Endodermal cell (in vitro differentiated cells): ENCODE results near the gene OGFOD3. TPM values are rescaled to one million over a fixed set of nuclear protein-coding genes. Genes with fewer than 3 reads are reported as not detected.
"Not testable (repeated sequence)": the region's sequence is repeated elsewhere in the genome, so short reads cannot be mapped to it uniquely, and the experiment has no call there.

ENCODE experiments used
- DNase-seq: peaks from one replicate; pipeline ENCODE4 v3.0.0-alpha.2; 2017
- H3K27ac ChIP-seq: 2 replicates; pipeline ENCODE4 v1.5.1; 2013; ENCODE audit warnings: mild to moderate bottlenecking, low read depth, low read length, moderate library complexity
- H3K27me3 ChIP-seq: 2 replicates; pipeline ENCODE4 v1.6.1; 2013; ENCODE audit warnings: mild to moderate bottlenecking, low read length, moderate library complexity; ENCODE audit not compliant: insufficient read depth, control insufficient read depth, poor library complexity, severe bottlenecking
- H3K36me3 ChIP-seq: 2 replicates; pipeline ENCODE4 v1.7.0; 2013; ENCODE audit warnings: mild to moderate bottlenecking, low read length, moderate library complexity; ENCODE audit not compliant: control insufficient read depth, insufficient read depth
- H3K4me1 ChIP-seq: one replicate; pipeline ENCODE4 v1.7.0; 2013; ENCODE audit warnings: low read length; ENCODE audit not compliant: control insufficient read depth, insufficient read depth
- H3K4me3 ChIP-seq: 2 replicates; pipeline ENCODE4 v1.5.1; 2013; ENCODE audit warnings: mild to moderate bottlenecking, low read length, moderate library complexity
- H3K9ac ChIP-seq: 2 replicates; pipeline ENCODE4 v1.6.1; 2013; ENCODE audit warnings: mild to moderate bottlenecking, low read length, moderate library complexity; ENCODE audit not compliant: poor library complexity, severe bottlenecking; ENCODE audit errors: extremely low read depth
- H3K9me3 ChIP-seq: 2 replicates; pipeline ENCODE4 v1.6.1; 2013; ENCODE audit warnings: mild to moderate bottlenecking, low read length, moderate library complexity; ENCODE audit not compliant: control insufficient read depth
- H3K27ac Mint-ChIP-seq: 2 replicates; pipeline ENCODE4 v1.8.0; 2020; ENCODE audit warnings: mixed read lengths
- H3K27me3 Mint-ChIP-seq: 2 replicates; pipeline ENCODE4 v1.8.0; 2021; ENCODE audit warnings: mild to moderate bottlenecking, mixed read lengths; ENCODE audit not compliant: insufficient read depth
- H3K36me3 Mint-ChIP-seq: 2 replicates; pipeline ENCODE4 v1.8.0; 2020; ENCODE audit warnings: low read depth, mixed read lengths
- H3K4me1 Mint-ChIP-seq: 2 replicates; pipeline ENCODE4 v1.8.0; 2020; ENCODE audit warnings: mixed read lengths
- H3K4me3 Mint-ChIP-seq: 2 replicates; pipeline ENCODE4 v1.8.0; 2020; ENCODE audit warnings: mild to moderate bottlenecking, moderate library complexity, mixed read lengths
- H3K9me3 Mint-ChIP-seq: 2 replicates; pipeline ENCODE4 v1.8.0; 2020; ENCODE audit warnings: mild to moderate bottlenecking, mixed read lengths
- WGBS, 2 experiments: methylation state at CpG; one replicate each; pipeline versions ENCODE4 v1.1.5 to v1.1.7; 2013; ENCODE audit warnings: missing lambda C conversion rate in 2 of 2, mixed read lengths in 1 of 2; ENCODE audit not compliant: insufficient coverage in 1 of 2, insufficient read length in 1 of 2; 5-methylcytosine and 5-hydroxymethylcytosine counted together
- total RNA-seq, 2 donors: library from RNA; stranded (reverse); fragmentation: NEBNext Ultra II Directional in 1 of 2; extraction: Animal tissue kit (Norgen Biotek cat#: 25700) in 1 of 2; gene quantifications; 2 replicates in 1 of 2; 3 replicates in 1 of 2; pipeline ENCODE4 v1.2.1, GENCODE V29; 2021
- TF ChIP-seq, protein P1 (sequence below): fragments of 200-600 bp; sonication (generic); conservative IDR thresholded peaks from 2 replicates; pipeline ENCODE4 v1.5.0; 2021; ENCODE audit warnings: antibody characterized with exemption, mild to moderate bottlenecking

Gene OGFOD3
- total RNA-seq, 2 donors from 2014 or later = 24.0 to 30.1 TPM

- Histone ChIP-seq H3K27me3 (no peaks in the 10 kb centered on the region), H3K4me3 (peak within 1 kb of the TSS; percentile 86), H3K9me3 (peaks cover 4% of the 10 kb centered on the region), H3K27ac (peak within 1 kb of the TSS; percentile 100), H3K4me1 (peaks cover 4% of the 10 kb centered on the region), H3K9ac (peak within 1 kb of the TSS; percentile 90), H3K36me3 (peaks cover 14% of the 10 kb centered on the region)
- TF ChIP-seq, protein P1, sequence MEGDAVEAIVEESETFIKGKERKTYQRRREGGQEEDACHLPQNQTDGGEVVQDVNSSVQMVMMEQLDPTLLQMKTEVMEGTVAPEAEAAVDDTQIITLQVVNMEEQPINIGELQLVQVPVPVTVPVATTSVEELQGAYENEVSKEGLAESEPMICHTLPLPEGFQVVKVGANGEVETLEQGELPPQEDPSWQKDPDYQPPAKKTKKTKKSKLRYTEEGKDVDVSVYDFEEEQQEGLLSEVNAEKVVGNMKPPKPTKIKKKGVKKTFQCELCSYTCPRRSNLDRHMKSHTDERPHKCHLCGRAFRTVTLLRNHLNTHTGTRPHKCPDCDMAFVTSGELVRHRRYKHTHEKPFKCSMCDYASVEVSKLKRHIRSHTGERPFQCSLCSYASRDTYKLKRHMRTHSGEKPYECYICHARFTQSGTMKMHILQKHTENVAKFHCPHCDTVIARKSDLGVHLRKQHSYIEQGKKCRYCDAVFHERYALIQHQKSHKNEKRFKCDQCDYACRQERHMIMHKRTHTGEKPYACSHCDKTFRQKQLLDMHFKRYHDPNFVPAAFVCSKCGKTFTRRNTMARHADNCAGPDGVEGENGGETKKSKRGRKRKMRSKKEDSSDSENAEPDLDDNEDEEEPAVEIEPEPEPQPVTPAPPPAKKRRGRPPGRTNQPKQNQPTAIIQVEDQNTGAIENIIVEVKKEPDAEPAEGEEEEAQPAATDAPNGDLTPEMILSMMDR = no peak
- Mint-ChIP-seq H3K27me3 (no peaks in the 10 kb centered on the region), H3K9me3 (peaks cover 27% of the 10 kb centered on the region), H3K36me3 (peaks cover 26% of the 10 kb centered on the region), H3K4me3 (peak within 1 kb of the TSS; percentile 85), H3K27ac (peak within 1 kb of the TSS; percentile 90), H3K4me1 (peaks cover 5% of the 10 kb centered on the region)
- peak; percentile 100 for DNase-seq
- 0 to 1% methylated on average over 42 to 85 of the region's 85 CpGs for WGBS, 2 experiments
Observed at GRCh38 chr17:82458179-82458884, 39.9 kb upstream of the OGFOD3 start, which contains the start of gene NARF. Gene NARF, plus strand, starts transcription at chr17:82458741. Its CDS starts 63 bp downstream, at chr17:82458804.

DNA sequence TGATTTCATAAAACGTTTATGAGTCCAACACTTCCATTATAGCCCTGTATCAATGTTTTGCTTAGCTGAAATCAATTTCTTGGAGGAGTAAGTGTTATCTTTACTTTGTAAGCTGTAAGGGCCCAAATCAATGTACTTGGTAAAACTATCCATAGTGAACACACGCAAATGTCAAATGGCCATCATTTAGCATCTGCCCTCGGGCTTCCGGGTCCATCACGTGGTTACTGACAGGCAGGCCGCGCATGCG, 39.5 kb upstream of the OGFOD3 start:
- H3K27ac Mint-ChIP-seq = peak overlapping the region; percentile 87
- Histone ChIP-seq H3K27ac (peak overlapping the region; percentile 100), H3K27me3 (no peaks in the 10 kb centered on the region), H3K36me3 (peaks cover 14% of the 10 kb centered on the region), H3K4me3 (peak overlapping the region; percentile 86), H3K9me3 (peaks cover 4% of the 10 kb centered on the region), H3K4me1 (peaks cover 4% of the 10 kb centered on the region), H3K9ac (peak overlapping the region; percentile 90)
- peaks cover 22% of the 10 kb centered on the region for H3K36me3 Mint-ChIP-seq
- peaks cover 32% of the 10 kb centered on the region for H3K9me3 Mint-ChIP-seq
- no peak for DNase-seq
- no peaks in the 10 kb centered on the region for H3K27me3 Mint-ChIP-seq
- TF ChIP-seq, protein P1 = no peak
- peaks cover 5% of the 10 kb centered on the region for H3K4me1 Mint-ChIP-seq
- peak overlapping the region; percentile 85 for H3K4me3 Mint-ChIP-seq
- 1 to 3% methylated on average over 8 of the region's 8 CpGs for WGBS, 2 experiments

GRCh38 chr17:82457073-82457928, 38.9 kb upstream of the OGFOD3 start:
- DNase-seq = peak; percentile 44
- Mint-ChIP-seq H3K27me3 (peaks cover 3% of the 10 kb centered on the region), H3K4me3 (peak overlapping the region; percentile 85), H3K36me3 (peaks cover 17% of the 10 kb centered on the region), H3K27ac (peak overlapping the region; percentile 87), H3K4me1 (peaks cover 5% of the 10 kb centered on the region), H3K9me3 (peaks cover 37% of the 10 kb centered on the region)
- Histone ChIP-seq H3K9ac (no peak overlapping the region), H3K4me3 (peak overlapping the region; percentile 86), H3K27ac (peak overlapping the region; percentile 100), H3K27me3 (no peaks in the 10 kb centered on the region), H3K4me1 (peaks cover 4% of the 10 kb centered on the region), H3K36me3 (peaks cover 14% of the 10 kb centered on the region), H3K9me3 (peaks cover 10% of the 10 kb centered on the region)
- WGBS, 2 experiments = 75 to 78% methylated on average over 10 of the region's 10 CpGs
- TF ChIP-seq, protein P1 = no peak

GRCh38 chr17:82453706-82454105, 35.3 kb upstream of the OGFOD3 start:
- H3K9me3 Mint-ChIP-seq = peaks cover 49% of the 10 kb centered on the region
- not testable (repeated sequence) for H3K27ac ChIP-seq, H3K4me1 ChIP-seq, H3K36me3 ChIP-seq, H3K9ac ChIP-seq, H3K4me3 Mint-ChIP-seq, H3K27me3 ChIP-seq, H3K4me3 ChIP-seq, H3K27ac Mint-ChIP-seq, H3K4me1 Mint-ChIP-seq, H3K36me3 Mint-ChIP-seq, H3K27me3 Mint-ChIP-seq
- peaks cover 16% of the 10 kb centered on the region for H3K9me3 ChIP-seq
- DNase-seq = peak; percentile 41
- WGBS, 2 experiments = 92 to 95% methylated on average over 9 to 21 of the region's 21 CpGs

DNA sequence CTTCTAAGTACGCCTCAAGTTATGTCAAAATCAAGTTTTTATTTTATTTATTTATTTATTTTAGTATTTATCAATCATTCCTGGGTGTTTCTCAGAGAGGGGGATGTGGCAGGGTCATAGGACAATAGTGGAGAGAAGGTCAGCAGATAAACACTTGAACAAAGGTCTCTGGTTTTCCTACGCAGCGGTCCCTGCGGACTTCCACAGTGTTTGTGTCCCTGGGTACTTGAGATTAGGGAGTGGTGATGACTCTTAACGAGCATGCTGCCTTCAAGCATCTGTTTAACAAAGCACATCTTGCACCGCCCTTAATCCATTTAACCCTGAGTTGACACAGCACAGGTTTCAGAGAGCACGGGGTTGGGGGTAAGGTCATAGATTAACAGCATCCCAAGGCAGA, 34.8 kb upstream of the OGFOD3 start:
- not testable (repeated sequence) for H3K4me3 Mint-ChIP-seq, H3K27ac Mint-ChIP-seq, H3K36me3 Mint-ChIP-seq, H3K27me3 ChIP-seq, H3K36me3 ChIP-seq, H3K27me3 Mint-ChIP-seq, H3K27ac ChIP-seq, DNase-seq, H3K9ac ChIP-seq, H3K4me1 ChIP-seq, H3K4me3 ChIP-seq, H3K4me1 Mint-ChIP-seq
- WGBS, 2 experiments = 78 to 90% methylated on average over 2 to 6 of the region's 7 CpGs
- peaks cover 16% of the 10 kb centered on the region for H3K9me3 ChIP-seq
- peaks cover 49% of the 10 kb centered on the region for H3K9me3 Mint-ChIP-seq
